GM18499 (cell line): ENCODE data around the gene LPGAT1.

Experiments
- ATAC-seq: cut with Tn5 transposase; IDR thresholded peaks from one replicate; pipeline ENCODE4 v1.9.1; 2021; ENCODE audit warnings: moderate number of reproducible peaks; ENCODE audit not compliant: insufficient read depth, unreplicated experiment

LPGAT1 gene

GRCh38 chr1:211781260-211781659, 49.3 kb downstream of the LPGAT1 start:
- ATAC-seq = no peak

- ATAC-seq = no peak
Observed at GRCh38 chr1:211775170-211775569, 55.4 kb downstream of the LPGAT1 start.

GRCh38 chr1:211764701-211765100, 65.9 kb downstream of the LPGAT1 start:
- ATAC-seq = no peak

- ATAC-seq = no peak
Observed at GRCh38 chr1:211762206-211762605, 68.4 kb downstream of the LPGAT1 start.

- no peak for ATAC-seq
Observed at GRCh38 chr1:211761400-211761799, 69.2 kb downstream of the LPGAT1 start.

GRCh38 chr1:211756471-211757020, 74.0 kb downstream of the LPGAT1 start:
- ATAC-seq = no peak

GRCh38 chr1:211753649-211754251, 76.8 kb downstream of the LPGAT1 start:
- no peak for ATAC-seq

GRCh38 chr1:211752951-211753486, 77.5 kb downstream of the LPGAT1 start:
- ATAC-seq = no peak

- ATAC-seq = no peak
Observed at GRCh38 chr1:211752317-211752716, 78.2 kb downstream of the LPGAT1 start.

- ATAC-seq = no peak
Observed at GRCh38 chr1:211751438-211751837, 79.1 kb downstream of the LPGAT1 start.

GRCh38 chr1:211750599-211750998, 80.0 kb downstream of the LPGAT1 start:
- ATAC-seq = no peak

- no peak for ATAC-seq
Observed at GRCh38 chr1:211749251-211749650, 81.3 kb downstream of the LPGAT1 start.

GRCh38 chr1:211748810-211749209, 81.8 kb downstream of the LPGAT1 start:
- no peak for ATAC-seq

GRCh38 chr1:211742889-211743529, 87.6 kb downstream of the LPGAT1 start:
- ATAC-seq = no peak

GRCh38 chr1:211742272-211742671, 88.3 kb downstream of the LPGAT1 start:
- no peak for ATAC-seq

GRCh38 chr1:211741788-211742187, 88.8 kb downstream of the LPGAT1 start:
- no peak for ATAC-seq

GRCh38 chr1:211741116-211741515, 89.4 kb downstream of the LPGAT1 start:
- no peak for ATAC-seq

- ATAC-seq = no peak
Observed at GRCh38 chr1:211739671-211740411, 90.7 kb downstream of the LPGAT1 start.

- no peak for ATAC-seq
Observed at GRCh38 chr1:211738691-211739301, 91.8 kb downstream of the LPGAT1 start.

- no peak for ATAC-seq
Observed at GRCh38 chr1:211738096-211738690, 92.4 kb downstream of the LPGAT1 start.
